Stimulated activated CD4-positive, alpha-beta T cell treated with anti-CD3 and anti-CD28 coated beads, Interleukin-1b, Interleukin-23, amount 100 ng/mL, for 1 hour (primary cell): Measurements from ENCODE around the gene MAN1C1.

Experiments used
- DNase-seq, 2 donors: peaks; one replicate each; pipeline ENCODE4 v3.0.0-alpha.2; 2020; ENCODE audit warnings: low read depth in 2 of 2

The MAN1C1 gene

DNA sequence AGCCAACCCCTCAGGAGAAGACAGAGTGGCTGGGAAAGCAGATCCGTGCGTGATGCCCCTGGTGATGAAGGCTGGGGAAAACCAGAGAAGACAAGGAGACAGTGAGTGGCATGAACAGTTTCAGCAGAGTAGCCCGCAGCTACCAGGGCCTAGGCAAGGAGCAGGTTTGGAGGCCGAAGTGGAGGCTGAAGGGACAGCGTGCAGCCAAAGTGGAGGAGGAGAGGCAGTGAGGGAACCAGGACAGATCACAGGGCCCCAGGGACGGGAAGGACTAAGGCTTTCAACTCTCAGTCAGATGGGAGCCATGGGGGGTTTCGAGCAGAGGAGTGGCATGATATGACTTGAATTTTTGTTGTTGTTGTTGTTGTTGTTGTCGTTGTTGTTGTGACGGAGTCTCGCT, 123.5 kb downstream of the MAN1C1 start:
- no peak for DNase-seq

DNA sequence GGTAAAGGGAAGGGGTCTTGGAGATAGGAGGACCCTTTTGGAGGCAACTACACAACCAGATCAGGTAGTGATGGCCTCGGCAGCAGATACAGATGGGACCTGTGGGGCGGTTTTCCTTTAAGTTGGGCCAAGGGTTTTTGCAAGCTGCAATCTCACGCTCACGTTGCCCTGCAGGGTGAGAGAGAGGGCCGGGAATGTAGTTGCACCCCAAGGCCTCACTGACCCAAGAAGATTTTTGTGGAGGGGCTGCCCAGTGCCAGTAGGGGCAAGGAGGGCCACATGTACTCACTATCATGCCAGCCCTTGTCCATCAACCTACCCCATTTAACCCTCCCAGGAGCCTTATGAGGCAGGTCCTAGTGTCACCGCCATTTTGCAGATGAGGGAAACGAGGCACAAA, 125.7 kb downstream of the MAN1C1 start:
- no peak for DNase-seq

DNA sequence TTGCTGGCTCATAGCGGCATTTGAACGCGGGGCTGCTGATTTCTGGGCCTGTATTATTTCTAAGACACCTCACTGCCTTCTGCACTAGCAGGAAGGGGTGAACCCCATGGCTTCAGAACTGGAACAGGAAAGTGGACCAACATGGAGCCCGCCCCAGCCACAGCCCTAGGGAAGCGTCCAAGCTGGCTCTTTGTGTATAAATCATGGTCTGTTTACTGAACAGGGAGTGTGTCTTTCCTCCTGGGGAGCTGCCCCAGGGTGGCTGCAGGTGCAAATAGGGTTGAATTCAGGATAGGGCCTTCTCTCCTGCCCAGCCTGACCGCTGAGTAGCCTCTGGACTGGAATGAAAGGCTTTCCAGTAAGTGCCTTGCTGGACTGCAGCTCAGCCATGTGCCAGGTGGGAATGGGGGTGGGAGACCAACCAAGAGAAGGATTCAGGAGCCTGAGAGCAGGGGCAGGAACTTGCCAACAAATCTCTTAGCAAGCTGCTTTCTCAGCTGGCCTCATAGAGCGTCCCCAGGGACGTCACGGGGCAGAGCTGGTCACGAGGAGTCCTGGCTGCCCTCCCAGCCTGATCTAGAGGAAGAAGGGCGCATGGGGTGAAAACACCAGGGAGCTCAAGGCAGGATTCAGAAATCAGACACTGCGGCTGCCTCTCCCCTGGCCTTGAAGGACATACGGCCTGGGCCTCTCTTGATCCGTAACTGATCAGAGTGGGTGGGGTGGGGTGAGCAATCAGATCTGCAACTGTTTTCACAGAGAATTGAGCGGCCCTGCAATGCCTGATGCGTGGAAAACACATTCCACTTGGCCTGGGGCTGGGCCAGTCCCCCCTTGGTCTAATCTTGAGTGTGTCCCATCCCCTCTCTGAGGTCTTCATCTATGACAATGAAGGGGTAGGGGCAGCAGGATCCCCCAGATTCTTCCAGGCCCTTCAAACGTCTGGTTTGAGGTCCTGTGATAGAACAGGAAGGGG, 126.9 kb downstream of the MAN1C1 start:
- no peak for DNase-seq

DNA sequence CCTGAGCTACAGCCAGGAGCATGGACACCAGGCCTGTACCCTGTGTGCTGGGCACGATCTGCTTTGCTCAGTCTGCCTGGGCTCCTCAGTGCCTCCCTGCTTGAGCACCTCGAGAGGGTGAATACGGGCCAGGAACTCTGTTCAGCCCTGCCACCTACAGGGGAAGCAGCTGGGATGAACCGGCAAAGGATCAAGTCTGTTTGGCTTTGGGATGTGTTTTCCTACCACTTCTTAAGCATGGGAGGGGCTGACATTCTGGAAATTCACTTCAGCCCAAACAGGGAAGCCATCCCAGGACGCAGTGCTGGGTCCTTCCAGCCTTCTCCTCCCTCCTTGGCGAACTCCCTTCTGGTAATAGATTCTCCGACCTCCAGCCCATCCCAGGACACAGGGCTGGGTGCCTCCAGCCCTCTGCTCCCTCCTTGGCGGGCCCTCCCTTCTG, 127.6 kb downstream of the MAN1C1 start:
- no peak for DNase-seq

DNA sequence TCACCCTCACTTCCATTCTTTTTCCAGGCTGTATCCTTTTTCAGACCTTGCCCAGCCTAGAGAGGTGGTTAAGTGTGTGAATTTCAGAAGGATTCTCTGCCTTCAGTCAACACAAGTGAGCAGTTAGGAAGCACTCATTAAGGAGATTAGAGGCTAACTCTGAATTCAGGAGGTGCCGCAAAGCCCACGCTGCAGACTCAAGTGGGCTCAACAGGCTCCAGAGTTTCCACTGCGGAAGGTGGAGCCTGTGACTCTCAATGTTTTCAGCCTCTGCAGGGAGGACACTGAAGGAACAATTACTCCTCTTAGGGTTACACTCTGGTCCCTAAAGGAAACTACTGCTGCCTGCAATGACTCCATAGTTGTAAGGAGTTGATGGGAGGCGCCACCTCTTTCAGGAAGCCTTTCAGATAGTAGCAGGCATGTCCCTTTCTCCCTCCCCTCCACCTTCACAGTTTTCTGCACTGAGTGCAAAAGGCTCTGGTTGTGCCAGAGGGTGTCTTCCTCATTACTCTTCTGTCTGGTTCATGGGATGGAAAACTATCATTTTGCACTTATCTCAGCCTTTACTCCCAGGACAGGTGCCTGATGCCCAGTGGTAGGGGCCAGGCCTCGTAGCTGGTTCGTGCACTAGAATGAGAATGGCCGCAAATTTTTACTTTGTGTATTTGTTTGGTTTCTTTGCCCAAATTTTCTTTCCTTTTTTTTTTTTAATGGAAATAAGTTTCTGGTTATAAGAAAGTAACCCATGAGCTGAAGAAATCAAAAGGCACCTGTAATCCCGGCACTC, 128.2 kb downstream of the MAN1C1 start:
- DNase-seq: no peak

DNA sequence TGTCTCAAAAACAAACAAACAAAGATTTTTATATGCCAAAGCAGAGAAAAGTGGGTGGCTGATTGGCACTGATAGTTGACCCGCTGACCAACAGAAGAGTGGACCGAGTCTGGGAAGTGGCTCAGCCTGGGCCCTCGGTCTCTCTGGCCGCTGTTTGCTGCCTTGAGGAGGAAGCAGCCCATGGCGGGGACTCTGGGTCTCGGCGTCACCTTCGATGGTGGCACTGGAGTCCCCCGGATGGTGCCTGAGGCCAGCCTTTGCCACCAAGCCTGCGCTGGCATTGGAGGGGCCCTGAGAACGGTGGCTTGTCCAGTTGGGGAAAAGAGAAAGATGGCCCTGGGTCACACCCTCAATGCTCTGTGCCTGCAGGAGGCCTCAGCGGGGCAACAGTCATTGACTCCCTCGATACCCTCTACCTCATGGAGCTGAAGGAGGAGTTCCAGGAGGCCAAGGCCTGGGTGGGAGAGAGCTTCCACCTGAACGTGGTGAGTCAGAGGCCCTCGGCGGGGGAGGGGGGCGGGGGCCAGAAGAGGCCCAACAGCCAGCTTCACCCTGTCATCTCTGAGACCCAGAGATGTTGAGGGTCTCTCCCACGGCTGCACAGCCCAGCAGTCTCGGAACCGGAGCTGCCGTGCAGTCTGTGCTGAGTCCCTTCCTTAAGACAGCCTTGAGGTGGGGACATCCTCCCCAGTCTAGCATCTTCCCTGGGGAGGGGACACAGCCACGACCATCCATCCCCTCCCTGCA, 129.9 kb downstream of the MAN1C1 start:
- no peak for DNase-seq

DNA sequence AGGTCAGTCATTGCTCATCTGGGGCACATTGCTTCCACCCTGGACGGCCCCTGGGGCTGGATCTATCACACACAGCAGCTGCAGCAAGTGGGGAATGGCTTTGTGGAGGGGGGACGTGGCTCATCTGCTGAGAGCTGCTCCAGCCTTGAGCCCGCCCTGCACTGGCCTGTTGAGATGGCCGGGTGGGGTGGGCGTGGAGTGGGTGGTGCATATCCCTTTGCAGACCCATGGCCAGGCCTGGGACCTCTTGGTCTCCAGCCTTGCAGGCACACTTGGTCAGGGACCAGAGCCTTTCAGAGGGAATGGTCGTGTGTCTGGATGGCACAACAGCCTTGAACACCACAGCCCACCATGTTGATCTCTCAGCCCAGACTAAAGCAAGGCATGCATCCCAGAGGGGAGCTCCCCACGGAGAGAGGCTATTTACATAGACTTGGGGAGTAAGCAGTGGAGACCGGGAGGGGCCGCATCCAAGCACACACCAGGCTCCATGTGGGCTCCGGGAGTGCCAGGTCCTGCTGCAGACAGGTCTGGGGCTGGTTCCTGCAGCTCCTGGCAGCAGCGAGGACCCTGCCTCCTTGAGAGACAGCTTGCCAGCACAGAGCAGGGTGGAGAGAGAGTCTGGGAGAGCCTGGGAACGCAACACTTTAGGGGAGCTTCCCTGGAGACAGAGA, 130.6 kb downstream of the MAN1C1 start:
- DNase-seq: no peak

DNA sequence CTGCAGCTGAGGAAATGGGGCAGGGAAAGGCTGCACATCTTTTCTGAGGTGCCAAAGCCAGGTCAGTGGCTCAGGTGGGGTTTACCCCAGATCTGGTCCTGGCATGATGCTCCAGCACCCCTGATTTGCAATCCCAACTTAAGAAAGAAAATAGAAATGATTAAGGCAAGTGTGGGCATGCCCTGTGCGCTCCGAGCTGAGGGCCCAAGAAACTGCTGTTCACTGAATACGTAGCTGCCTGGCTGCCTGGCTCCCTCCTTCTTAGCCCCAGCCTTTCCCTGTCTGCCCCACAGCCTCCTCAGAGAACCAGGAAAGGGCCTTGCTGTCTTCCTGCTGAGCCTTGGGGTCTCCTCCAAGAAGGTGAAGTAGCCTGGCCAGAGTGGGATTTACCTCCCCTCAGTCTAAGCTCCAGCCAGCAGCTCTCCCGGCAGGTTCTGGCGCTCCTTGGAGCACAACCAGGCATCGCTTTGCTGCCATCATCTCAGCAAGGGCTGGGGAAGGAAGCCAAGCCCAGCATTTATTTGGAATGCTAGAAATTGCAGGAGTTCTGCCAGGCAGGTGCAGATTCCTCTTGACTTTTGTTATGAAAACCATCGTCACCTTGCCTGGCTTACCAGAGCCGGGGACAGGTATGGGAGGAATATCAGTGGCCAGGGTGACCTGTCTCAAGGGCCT, 132.1 kb downstream of the MAN1C1 start:
- no peak for DNase-seq

DNA sequence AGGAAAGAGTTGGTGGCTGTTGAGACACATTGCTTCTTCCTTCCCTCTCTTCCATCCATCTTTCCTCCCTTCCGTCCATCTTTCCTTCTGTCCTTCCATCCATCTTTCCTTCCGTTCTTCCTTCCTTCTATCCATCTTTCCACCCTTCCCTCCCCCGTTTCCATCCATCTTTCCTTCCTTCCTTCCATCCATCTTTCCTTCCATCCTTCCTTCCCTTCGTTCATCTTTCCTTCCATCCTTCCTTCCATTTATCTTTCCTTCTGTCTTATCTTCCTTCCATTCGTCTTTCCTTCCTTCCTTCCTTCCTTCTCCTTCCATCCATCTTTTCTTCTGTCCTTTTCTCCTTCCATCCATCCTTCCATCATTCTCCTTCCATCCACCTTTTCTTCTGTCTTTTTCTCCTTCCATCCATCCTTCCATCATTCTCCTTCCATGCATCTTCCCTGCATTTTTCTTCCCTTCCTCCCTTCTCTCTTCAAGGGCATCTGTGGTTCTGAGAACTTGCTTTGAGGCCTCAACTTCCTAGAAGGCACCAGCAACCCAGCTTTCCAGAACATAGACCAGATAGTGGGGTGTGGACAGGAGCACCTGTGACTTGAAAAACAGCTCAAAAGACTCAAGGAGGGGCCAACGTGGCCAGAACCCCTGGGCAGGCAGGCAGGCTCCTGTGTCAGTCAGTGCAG, 134.5 kb downstream of the MAN1C1 start:
- no peak for DNase-seq

DNA sequence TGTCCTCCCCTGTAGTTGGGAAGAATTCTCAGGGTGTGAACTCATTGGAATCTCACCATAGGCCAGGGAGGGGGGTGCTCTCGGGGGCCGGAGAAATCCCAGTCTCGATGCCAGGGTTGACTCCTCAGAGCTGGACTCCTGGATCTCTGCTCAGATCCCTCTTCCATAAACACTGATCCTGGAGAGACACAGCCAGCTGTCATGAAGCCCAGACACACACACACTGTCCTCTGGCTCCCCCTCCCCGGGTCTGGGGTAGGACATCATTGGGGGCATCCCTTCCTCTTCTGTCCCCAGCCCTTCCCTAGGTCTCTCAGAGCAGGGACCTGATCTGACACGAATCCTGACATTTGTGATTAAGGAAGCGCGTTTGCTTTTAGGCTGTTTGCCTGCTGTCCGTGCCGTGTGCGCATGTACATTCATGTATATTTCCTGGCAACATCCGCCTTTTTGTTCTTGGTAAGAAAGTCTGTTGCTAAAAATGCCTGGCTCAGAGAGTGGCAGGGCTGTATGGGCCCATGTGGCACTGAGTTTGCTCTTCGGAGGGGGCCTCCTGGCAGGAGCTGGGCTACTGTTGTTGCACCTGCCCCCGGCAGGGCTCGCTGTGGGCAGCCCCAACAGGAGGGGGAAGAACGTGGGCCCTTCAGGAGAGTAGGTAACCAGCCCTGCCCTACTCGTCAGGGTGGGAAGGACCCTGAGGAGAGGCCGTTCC, 138.0 kb downstream of the MAN1C1 start:
- no peak for DNase-seq

DNA sequence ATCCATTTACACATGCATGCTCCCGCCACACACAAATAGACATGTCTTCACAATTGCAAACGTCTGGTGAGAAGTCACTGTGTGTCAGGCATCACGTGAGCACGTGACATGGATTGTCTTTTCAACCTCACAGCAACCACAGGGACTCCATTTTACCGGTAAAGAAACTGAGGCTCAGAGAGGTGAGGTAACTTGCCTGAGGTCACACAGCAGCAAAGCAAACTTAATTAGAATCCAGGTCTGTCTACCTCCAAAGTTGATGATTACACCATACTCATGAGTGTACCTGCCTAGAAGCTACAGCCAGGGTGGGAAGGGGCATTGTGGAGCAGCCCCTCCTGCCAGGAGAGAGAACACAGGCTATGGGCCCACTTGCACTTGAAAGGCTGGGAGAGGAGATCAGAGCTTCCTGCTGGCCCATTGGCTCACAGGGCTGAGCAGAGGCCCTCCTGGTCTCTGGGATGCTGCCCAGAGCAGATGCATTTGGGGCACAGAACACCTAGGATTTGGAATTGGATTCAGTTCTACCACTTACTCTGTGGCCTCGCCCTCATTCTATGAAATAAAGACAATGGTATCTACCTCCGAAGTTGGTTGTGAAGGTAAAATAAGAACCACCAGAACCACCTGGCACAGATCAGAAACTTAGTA, 139.0 kb downstream of the MAN1C1 start:
- no peak for DNase-seq

DNA sequence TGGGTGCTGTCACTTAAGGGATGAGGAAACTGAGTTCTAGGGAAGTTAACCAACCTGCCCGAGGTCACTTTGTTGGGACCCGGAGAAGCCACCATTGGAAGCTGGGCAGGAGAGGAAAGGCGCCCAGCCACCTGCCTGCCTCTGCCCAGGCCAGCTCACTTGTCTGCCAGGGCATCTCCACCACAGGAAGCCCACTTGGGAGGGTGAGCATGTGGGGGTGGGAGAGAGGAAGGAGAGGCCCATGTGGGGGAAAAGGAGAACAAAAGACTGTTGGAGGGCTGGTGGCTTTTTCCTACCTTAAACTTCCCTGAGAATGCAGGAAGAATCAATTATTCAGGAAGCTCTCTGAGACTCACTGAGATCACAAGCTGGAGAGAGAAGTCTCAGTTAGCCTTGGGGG, 139.6 kb downstream of the MAN1C1 start:
- DNase-seq: no peak

DNA sequence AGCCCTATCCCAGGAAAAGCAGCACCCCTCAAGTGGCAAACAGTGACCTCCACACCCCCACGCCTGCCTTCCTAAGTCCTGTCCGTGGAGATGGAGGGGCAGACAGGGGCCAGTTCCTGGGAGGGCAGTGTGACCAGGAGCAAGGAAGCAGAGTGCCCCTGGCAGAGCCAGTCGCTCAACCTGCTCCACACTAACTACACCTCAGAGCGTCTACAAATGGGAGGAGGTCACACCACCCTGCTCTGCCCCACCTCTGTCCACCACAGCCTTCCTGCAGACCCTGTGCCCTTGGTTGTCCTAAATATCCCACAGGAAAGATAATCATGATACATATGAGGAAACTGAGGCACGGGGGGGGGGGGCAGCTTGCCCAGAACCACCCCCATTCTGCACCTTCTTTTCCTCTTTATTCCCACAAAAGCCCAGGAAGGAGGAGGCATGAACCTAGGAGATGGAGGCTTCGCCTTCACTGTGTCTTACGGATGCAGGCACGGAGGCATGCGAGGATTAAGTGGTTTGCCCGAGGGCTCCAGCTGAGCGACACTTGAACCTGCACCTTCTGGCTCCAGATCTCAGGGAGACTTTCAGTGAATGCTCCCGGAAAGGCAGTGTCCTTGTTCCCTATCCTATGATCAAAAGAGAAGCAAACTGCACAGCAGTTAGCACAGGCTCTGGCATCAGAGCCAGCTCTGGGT, 140.7 kb downstream of the MAN1C1 start:
- DNase-seq: no peak

DNA sequence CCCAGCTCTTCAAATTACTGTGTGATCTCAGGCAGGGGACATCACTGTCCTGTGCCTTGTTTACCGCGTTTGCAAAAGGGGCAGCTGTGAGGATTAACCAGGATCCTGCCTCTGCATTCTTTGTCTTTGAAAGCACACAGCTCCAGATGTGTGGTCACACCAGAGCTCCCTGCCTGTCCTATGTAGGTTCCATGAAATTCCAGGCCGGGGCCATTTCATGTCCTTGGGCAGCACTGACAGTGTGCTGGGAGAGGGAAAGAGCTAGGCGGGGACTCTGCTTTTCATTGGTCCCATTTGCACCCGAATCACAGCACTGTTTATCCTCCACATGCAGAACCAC, 141.2 kb downstream of the MAN1C1 start:
- DNase-seq: no peak

DNA sequence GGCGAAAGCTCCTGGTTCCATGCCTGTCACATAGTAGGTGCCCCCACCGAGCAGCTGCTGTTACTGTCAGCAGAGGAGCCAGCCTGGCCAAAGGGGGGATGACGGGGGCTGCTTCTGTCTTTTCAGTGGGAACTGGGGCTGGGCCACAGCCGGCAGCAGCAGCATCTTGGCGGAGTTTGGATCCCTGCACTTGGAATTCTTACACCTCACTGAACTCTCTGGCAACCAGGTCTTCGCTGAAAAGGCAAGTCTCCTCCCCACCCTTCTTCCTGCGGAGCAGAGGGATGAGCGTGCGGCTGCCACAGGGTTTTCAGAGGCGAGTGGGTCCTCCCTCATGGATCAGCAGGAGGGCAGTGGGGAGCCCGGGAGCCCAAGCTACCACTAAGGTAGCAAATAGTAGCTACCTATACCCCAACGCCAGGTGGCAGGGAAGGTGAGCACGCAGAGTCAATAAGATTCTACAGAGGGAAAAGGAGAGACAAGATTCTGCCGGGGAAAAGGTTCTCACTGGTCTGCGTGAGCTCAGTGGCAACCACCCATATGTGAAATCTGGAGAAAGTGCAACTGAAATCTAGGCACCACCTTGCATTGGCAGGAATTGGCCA, 142.0 kb downstream of the MAN1C1 start:
- no peak for DNase-seq

DNA sequence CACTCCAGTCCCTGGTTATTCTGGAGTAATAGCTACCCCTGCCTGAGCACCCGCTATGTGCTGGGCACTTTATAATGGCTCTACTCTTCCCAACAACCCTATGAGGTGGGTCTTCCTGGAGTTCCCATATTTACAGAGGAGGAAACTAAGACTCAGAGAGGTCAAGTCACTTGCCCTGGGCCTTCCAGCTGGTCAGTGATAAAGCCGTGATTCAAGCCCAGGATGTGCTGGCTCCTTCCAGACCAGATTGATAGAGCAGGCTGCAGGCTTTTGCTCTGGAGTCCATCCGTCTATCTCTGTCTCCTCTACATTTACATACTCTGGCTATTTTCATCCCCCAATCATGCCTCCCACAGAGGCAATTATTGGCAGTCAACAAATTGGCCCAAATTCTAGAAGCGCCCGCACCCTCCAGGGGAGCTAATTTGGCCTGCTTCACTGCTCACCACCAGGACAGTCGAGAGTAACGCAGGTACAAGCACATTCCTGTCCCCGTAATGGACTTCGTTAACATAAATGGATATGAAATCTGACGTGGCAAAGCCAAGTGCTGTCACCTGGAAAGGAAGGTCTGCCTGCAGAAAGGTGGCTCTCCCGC, 143.6 kb downstream of the MAN1C1 start:
- DNase-seq: no peak

DNA sequence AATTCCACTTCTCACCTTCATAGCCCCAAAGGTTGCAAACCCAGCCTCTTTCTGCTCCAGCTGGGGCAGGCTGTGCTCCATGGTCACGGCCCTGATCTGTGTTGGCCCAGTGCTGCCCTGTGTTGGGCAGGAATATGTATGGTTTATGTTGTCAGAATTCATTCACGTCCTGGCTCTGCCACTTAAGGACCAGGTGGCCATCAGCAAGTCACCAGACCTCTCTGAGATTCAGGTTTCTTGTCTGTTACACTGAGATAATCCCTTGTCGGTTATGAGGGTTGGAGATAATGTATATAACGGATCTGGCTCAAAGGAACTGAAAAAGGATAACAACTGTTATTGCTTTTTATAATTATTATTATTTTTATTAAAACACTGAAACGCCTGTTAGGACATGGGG, 144.3 kb downstream of the MAN1C1 start:
- no peak for DNase-seq

DNA sequence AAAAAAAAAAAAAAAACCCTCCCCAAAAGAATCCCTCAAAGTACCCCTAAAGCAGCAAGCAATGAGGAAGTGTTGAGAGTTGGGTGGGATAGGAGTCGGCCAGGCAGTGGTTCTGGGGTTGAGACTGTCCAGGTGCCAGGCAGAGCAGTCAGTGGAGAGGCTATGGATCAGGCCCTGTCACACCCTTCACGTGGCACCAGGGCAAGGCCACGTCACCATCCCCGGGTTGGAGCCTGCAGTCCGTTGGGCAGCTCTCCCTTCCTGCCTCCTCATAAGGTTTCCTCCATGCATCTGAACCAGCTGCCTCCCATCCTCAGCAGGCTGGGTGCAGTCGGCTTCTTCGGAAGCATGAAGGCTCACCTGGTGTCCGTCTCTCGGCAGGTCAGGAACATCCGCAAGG, 146.9 kb downstream of the MAN1C1 start:
- DNase-seq: no peak
